Activated CD4-positive, alpha-beta T cell treated with anti-CD3 and anti-CD28 coated beads for 36 hours (primary cell): ENCODE results near the gene CD52. TPM values are rescaled to one million over a fixed set of nuclear protein-coding genes. Genes with fewer than 3 reads are reported as not detected.

Experiments
- ATAC-seq: fragments of 200-7000 bp; cut with Tn5 transposase; one replicate; pipeline ENCODE4 v1.10.0; 2021; ENCODE audit warnings: mild to moderate bottlenecking, moderate library complexity
- CTCF ChIA-PET: fragments of 350-600 bp; sonication (Branson Sonifier 250); formaldehyde crosslinking; loops from one replicate; lab custom pipeline; 2021; ENCODE audit warnings: antibody characterized with exemption; lab: Charles Lee
- POLR2A ChIA-PET: fragments of 350-600 bp; sonication (Branson Sonifier 250); formaldehyde crosslinking; loops from one replicate; lab custom pipeline; 2021; ENCODE audit warnings: antibody characterized with exemption, inconsistent platforms; lab: Charles Lee
- DNase-seq: peaks from one replicate; pipeline ENCODE4 v3.0.0-alpha.2; 2020
- H3K27ac Mint-ChIP-seq: one replicate; pipeline ENCODE4 v1.8.0; 2021; ENCODE audit warnings: mixed read lengths
- H3K27me3 Mint-ChIP-seq: one replicate; pipeline ENCODE4 v1.8.0; 2021; ENCODE audit warnings: mixed read lengths
- H3K36me3 Mint-ChIP-seq: one replicate; pipeline ENCODE4 v1.8.0; 2021; ENCODE audit warnings: low read depth, mixed read lengths
- H3K4me1 Mint-ChIP-seq: one replicate; pipeline ENCODE4 v1.8.0; 2021; ENCODE audit warnings: mixed read lengths
- H3K4me3 Mint-ChIP-seq: one replicate; pipeline ENCODE4 v1.8.0; 2021; ENCODE audit warnings: mild to moderate bottlenecking, moderate library complexity, mixed read lengths
- H3K9me3 Mint-ChIP-seq: one replicate; pipeline ENCODE4 v1.8.0; 2021; ENCODE audit warnings: low read depth, mixed read lengths
- intact Hi-C, 2 experiments: fragments of 100-400 bp; cut with DNase I in 1 of 2; cut with micrococcal nuclease in 1 of 2; formaldehyde crosslinking; loops; one replicate each; pipeline versions ENCODE4 v1.14.2 to v1.15.1; 2022 to 2024; cut with DNase I, micrococcal nuclease
- total RNA-seq, 2 experiments: library from RNA; stranded (reverse); gene quantifications; one replicate each; pipeline ENCODE4 v1.2.3, GENCODE V29; 2021

CD52 gene
- total RNA-seq = 100 to 1,000 TPM; 216 to 217 TPM

GRCh38 chr1:26317612-26318337 lies at the start of gene CD52:
Gene CD52 (plus strand): TSS chr1:26317958. CDS start chr1:26318018, 60 bp downstream.
- intact Hi-C loops = loop anchor here (1.0 to 5.0 kb wide), 3 partner anchors 10 to 280 kb away; partner anchors contain the start of gene HMGN2 (in 1 of the 2)
- CTCF ChIA-PET = interaction anchor here (0.7 to 12.7 kb wide), 8 partner anchors 8 to 284 kb away, joined by 3 to 399 read pairs (median 6); partner anchors contain the start of genes CEP85, SH3BGRL3, UBXN11 and ZNF593
- Mint-ChIP-seq H3K36me3 (peaks cover 29% of the 10 kb centered on the region), H3K4me1 (peaks cover 71% of the 10 kb centered on the region), H3K27me3 (no peaks in the 10 kb centered on the region), H3K4me3 (peak within 1 kb of the TSS; percentile 89), H3K27ac (peak within 1 kb of the TSS; percentile 92), H3K9me3 (no peaks in the 10 kb centered on the region)
- peak; percentile 65 for ATAC-seq
- POLR2A ChIA-PET = interaction anchor here (0.5 to 3.6 kb wide), 6 partner anchors 10 to 206 kb away, joined by 3 to 25 read pairs (median 5); partner anchors contain the start of genes PDIK1L and UBXN11
- DNase-seq = peak; percentile 84

- H3K27ac Mint-ChIP-seq = no peak overlapping the region
- no peaks in the 10 kb centered on the region for H3K27me3 Mint-ChIP-seq
- intact Hi-C loops = no loop called here
- H3K4me1 Mint-ChIP-seq = peaks cover 7% of the 10 kb centered on the region
- ChIA-PET CTCF (no interaction called here), POLR2A (no interaction called here)
- peaks cover 7% of the 10 kb centered on the region for H3K9me3 Mint-ChIP-seq
- peaks cover 61% of the 10 kb centered on the region for H3K36me3 Mint-ChIP-seq
- no peak overlapping the region for H3K4me3 Mint-ChIP-seq
- DNase-seq = no peak
- ATAC-seq = no peak
These were observed 49.2 kb upstream of the CD52 start for GRCh38 chr1:26268290-26269197.

GRCh38 chr1:26269198-26269550 lies 48.6 kb upstream of the CD52 start:
- Mint-ChIP-seq H3K27ac (no peak overlapping the region), H3K27me3 (no peaks in the 10 kb centered on the region), H3K36me3 (peaks cover 62% of the 10 kb centered on the region), H3K4me3 (no peak overlapping the region), H3K9me3 (peaks cover 7% of the 10 kb centered on the region), H3K4me1 (peaks cover 9% of the 10 kb centered on the region)
- DNase-seq (no peak), ATAC-seq (no peak)
- intact Hi-C loops = no loop called here
- ChIA-PET CTCF (no interaction called here), POLR2A (no interaction called here)

GRCh38 chr1:26274801-26275425 lies 42.8 kb upstream of the CD52 start:
- Mint-ChIP-seq H3K27me3 (no peaks in the 10 kb centered on the region), H3K36me3 (peaks cover 54% of the 10 kb centered on the region), H3K27ac (peak overlapping the region; percentile 94), H3K9me3 (no peaks in the 10 kb centered on the region), H3K4me1 (peaks cover 53% of the 10 kb centered on the region), H3K4me3 (no peak overlapping the region)
- intact Hi-C loops = loop anchor here (1.0 to 5.0 kb wide), 8 partner anchors 46 to 307 kb away; no protein-coding TSS in a partner anchor
- CTCF ChIA-PET = interaction anchor here (0.6 to 17.6 kb wide), 19 partner anchors 9 to 167 kb away, joined by 3 to 399 read pairs (median 5); partner anchors contain the start of genes CD52, CEP85 and DHDDS
- POLR2A ChIA-PET = interaction anchor here (1.1 kb wide), 1 partner anchor 44 kb away, joined by 4 read pairs; no protein-coding TSS in a partner anchor
- DNase-seq = peak; percentile 34
- no peak for ATAC-seq

- POLR2A ChIA-PET = interaction anchor here (1.0 to 1.4 kb wide), 3 partner anchors 13 to 43 kb away, joined by 3 to 4 read pairs (median 3); no protein-coding TSS in a partner anchor
- intact Hi-C loops = loop anchor here (1.0 to 5.0 kb wide), 9 partner anchors 12 to 306 kb away; no protein-coding TSS in a partner anchor
- ATAC-seq (peak; percentile 67), DNase-seq (peak; percentile 89)
- peak overlapping the region; percentile 27 for H3K4me3 Mint-ChIP-seq
- CTCF ChIA-PET = interaction anchor here (0.6 to 17.6 kb wide), 23 partner anchors 9 to 166 kb away, joined by 3 to 399 read pairs (median 4); partner anchors contain the start of genes CD52, CEP85 and DHDDS
- H3K9me3 Mint-ChIP-seq = no peaks in the 10 kb centered on the region
- no peaks in the 10 kb centered on the region for H3K27me3 Mint-ChIP-seq
- H3K36me3 Mint-ChIP-seq = peaks cover 55% of the 10 kb centered on the region
- H3K4me1 Mint-ChIP-seq = peaks cover 53% of the 10 kb centered on the region
- H3K27ac Mint-ChIP-seq = peak overlapping the region; percentile 94
These were observed 42.0 kb upstream of the CD52 start for GRCh38 chr1:26275580-26276431.

- H3K36me3 Mint-ChIP-seq = peaks cover 61% of the 10 kb centered on the region
- POLR2A ChIA-PET = interaction anchor here (1.0 to 1.4 kb wide), 3 partner anchors 13 to 42 kb away, joined by 3 to 4 read pairs (median 3); no protein-coding TSS in a partner anchor
These were observed 41.3 kb upstream of the CD52 start for GRCh38 chr1:26276432-26276838.

GRCh38 chr1:26277261-26277661 lies 40.5 kb upstream of the CD52 start:
- Mint-ChIP-seq H3K27me3 (no peaks in the 10 kb centered on the region), H3K36me3 (peaks cover 62% of the 10 kb centered on the region), H3K27ac (peak overlapping the region; percentile 94), H3K4me1 (peaks cover 65% of the 10 kb centered on the region), H3K9me3 (no peaks in the 10 kb centered on the region), H3K4me3 (no peak overlapping the region)
- ChIA-PET CTCF (interaction anchor here (0.6 to 17.6 kb wide), 8 partner anchors 7 to 140 kb away, joined by 3 to 399 read pairs (median 5); partner anchors contain the start of genes CD52 and CEP85), POLR2A (interaction anchor here (1.4 kb wide), 1 partner anchor 31 kb away, joined by 3 read pairs; no protein-coding TSS in a partner anchor)
- DNase-seq (no peak), ATAC-seq (no peak)
- intact Hi-C loops = loop anchor here (5.0 kb wide), 3 partner anchors 85 to 305 kb away; no protein-coding TSS in a partner anchor

More at GRCh38 chr1:26276432-26276838, 41.3 kb upstream of the CD52 start:
- Mint-ChIP-seq H3K9me3 (no peaks in the 10 kb centered on the region), H3K4me3 (peak overlapping the region; percentile 27), H3K27ac (peak overlapping the region; percentile 94), H3K27me3 (no peaks in the 10 kb centered on the region), H3K4me1 (peaks cover 59% of the 10 kb centered on the region)
- CTCF ChIA-PET = interaction anchor here (0.6 to 17.6 kb wide), 17 partner anchors 8 to 273 kb away, joined by 3 to 399 read pairs (median 6); partner anchors contain the start of genes CD52, CEP85 and DHDDS
- DNase-seq (no peak), ATAC-seq (no peak)
- intact Hi-C loops = loop anchor here (1.0 to 5.0 kb wide), 4 partner anchors 12 to 306 kb away; no protein-coding TSS in a partner anchor

GRCh38 chr1:26277719-26278118 lies 40.0 kb upstream of the CD52 start:
- ChIA-PET POLR2A (no interaction called here), CTCF (interaction anchor here (0.6 to 17.6 kb wide), 6 partner anchors 11 to 139 kb away, joined by 3 to 399 read pairs (median 4); partner anchors contain the start of gene CD52)
- no peak for DNase-seq
- Mint-ChIP-seq H3K27me3 (no peaks in the 10 kb centered on the region), H3K27ac (peak overlapping the region; percentile 94), H3K4me3 (no peak overlapping the region), H3K4me1 (peaks cover 70% of the 10 kb centered on the region), H3K36me3 (peaks cover 64% of the 10 kb centered on the region), H3K9me3 (no peaks in the 10 kb centered on the region)
- intact Hi-C loops = loop anchor here (2.0 to 5.0 kb wide), 4 partner anchors 85 to 305 kb away; partner anchors contain the start of gene HMGN2 (in 1 of the 2)
- ATAC-seq = no peak

- H3K4me3 Mint-ChIP-seq = peak overlapping the region; percentile 39
- no peaks in the 10 kb centered on the region for H3K27me3 Mint-ChIP-seq
- ChIA-PET CTCF (interaction anchor here (1.0 to 17.6 kb wide), 5 partner anchors 10 to 139 kb away, joined by 3 to 399 read pairs (median 4); partner anchors contain the start of gene CD52), POLR2A (no interaction called here)
- peaks cover 66% of the 10 kb centered on the region for H3K36me3 Mint-ChIP-seq
- no peaks in the 10 kb centered on the region for H3K9me3 Mint-ChIP-seq
- DNase-seq (peak; percentile 27), ATAC-seq (no peak)
- intact Hi-C loops = loop anchor here (2.0 to 5.0 kb wide), 4 partner anchors 84 to 304 kb away; partner anchors contain the start of gene HMGN2 (in 1 of the 2)
- peak overlapping the region; percentile 94 for H3K27ac Mint-ChIP-seq
- H3K4me1 Mint-ChIP-seq = peaks cover 76% of the 10 kb centered on the region
These were observed 39.5 kb upstream of the CD52 start for GRCh38 chr1:26278303-26278702.
